GM13976 (cell line): Measurements from ENCODE around the gene ROR2.

ENCODE experiments used
- DNase-seq: peaks from one replicate; pipeline ENCODE4 v3.0.0; 2012; ENCODE audit warnings: low spot score
- in situ Hi-C: fragments of 300-500 bp; cut with MboI; formaldehyde crosslinking; loops from one replicate; pipeline ENCODE4 v1.12.0; 2022; ENCODE audit warnings: low sequenced_read_pairs, mixed read lengths, inconsistent platforms; ENCODE audit not compliant: unreplicated experiment
- TF ChIP-seq, protein P1 (sequence below): IDR thresholded peaks from 2 replicates; pipeline ENCODE4 v1.5.1; 2012; ENCODE audit warnings: borderline replicate concordance, mild to moderate bottlenecking; ENCODE audit not compliant: insufficient read depth; ENCODE audit errors: extremely low read depth, missing control alignments, control extremely low read depth

The ROR2 gene

DNA sequence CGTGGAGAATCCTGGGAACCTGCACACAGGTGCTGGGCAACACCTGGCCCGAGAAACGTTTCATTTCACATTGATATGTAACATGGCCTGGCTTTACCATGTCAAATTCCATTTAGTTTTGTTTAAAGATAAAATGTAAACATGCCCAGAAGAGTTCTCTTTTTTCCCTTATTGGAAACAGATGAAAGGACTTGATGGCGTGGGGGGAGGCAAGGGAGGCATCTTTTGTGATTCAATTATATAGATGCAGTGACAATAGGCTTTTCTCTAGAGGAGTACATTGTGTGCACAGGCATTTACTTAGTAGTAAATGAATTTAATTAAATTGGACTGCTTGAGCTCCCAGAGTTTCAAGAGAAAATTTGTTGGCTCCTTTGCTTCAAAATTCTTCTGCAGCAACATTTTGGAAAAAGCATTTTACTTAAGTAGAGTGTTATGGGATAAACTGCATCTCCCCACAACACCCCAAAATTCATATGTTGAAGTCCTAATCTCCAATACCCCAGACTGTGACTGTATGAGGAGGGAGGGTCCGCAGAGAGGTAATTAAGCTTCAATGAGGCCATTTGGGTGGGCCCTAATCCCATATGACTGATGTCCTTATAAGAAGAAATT, 272.1 kb downstream of the ROR2 start:
- TF ChIP-seq, protein P1, sequence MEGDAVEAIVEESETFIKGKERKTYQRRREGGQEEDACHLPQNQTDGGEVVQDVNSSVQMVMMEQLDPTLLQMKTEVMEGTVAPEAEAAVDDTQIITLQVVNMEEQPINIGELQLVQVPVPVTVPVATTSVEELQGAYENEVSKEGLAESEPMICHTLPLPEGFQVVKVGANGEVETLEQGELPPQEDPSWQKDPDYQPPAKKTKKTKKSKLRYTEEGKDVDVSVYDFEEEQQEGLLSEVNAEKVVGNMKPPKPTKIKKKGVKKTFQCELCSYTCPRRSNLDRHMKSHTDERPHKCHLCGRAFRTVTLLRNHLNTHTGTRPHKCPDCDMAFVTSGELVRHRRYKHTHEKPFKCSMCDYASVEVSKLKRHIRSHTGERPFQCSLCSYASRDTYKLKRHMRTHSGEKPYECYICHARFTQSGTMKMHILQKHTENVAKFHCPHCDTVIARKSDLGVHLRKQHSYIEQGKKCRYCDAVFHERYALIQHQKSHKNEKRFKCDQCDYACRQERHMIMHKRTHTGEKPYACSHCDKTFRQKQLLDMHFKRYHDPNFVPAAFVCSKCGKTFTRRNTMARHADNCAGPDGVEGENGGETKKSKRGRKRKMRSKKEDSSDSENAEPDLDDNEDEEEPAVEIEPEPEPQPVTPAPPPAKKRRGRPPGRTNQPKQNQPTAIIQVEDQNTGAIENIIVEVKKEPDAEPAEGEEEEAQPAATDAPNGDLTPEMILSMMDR: no peak
- DNase-seq: no peak
- in situ Hi-C loops: loop anchor here (10.0 to 25.0 kb wide), 2 partner anchors 243 to 766 kb away; no protein-coding TSS in a partner anchor

DNA sequence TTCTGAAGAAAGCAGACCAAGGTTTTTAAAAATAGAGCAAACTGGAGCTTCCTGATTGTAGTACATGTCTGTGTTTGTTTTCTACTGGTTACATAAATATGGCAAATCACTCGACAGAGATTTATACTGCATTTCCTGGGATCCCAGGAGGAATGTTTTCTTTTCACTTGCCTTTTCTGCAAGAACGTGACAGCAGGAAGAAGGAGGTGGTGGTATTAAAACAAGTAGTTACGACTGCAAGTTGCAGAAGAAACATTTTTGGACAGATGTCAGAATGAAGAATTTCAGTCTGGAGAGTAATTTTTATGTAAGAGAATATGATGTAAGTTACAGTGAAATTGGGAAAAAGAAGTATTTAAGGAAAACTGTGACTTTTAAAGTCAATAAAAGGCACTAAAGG, 272.7 kb downstream of the ROR2 start:
- in situ Hi-C loops: loop anchor here (10.0 to 25.0 kb wide), 2 partner anchors 243 to 765 kb away; no protein-coding TSS in a partner anchor
- TF ChIP-seq, protein P1: no peak
- DNase-seq: no peak

DNA sequence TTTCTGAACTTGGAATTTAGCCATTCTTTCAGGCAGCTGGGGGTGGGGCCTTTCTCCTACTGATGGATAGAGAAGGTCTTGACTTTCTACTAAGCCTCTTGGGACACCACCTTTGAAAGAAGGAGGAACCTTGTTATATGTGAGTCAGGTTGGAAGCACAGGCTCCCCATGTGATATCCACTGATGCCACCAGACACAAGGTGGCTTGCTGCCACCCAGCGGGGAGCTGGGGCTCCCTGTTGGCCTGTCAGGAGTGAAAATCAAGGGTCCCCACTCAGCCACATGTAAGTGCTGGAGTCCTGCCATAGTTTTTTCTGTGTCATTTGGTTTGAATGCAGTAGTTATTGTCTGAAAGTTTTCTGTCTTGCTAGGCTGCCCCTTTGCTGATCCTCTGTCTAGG, 274.0 kb downstream of the ROR2 start:
- TF ChIP-seq, protein P1: peak; percentile 52
- in situ Hi-C loops: loop anchor here (10.0 to 25.0 kb wide), 2 partner anchors 241 to 764 kb away; no protein-coding TSS in a partner anchor

GRCh38 chr9:91664663-91665062, 285.4 kb downstream of the ROR2 start:
- in situ Hi-C loops: no loop called here
- TF ChIP-seq, protein P1: no peak
- DNase-seq: no peak

More for the DNA sequence above, 274.0 kb downstream of the ROR2 start:
- no peak for DNase-seq

DNA sequence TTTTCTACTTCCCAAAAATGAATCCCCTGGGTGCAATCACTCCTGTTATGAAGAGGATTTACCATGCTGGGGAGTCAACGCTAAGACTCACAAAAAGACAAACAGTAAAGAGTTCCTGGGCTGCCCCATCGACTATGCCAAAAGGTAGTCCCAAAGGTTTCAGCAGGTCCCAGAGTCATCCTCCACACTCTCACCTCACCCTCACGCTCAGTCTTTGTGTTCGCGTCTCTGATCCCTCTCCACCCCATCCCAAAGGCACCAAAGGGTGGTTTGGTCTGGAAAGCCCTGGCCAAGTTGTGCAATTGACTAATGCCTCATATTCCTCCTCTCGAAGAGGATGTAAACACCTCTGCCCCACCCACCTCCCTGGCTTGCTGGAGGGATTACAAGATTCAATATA, 286.2 kb downstream of the ROR2 start:
- in situ Hi-C loops: no loop called here
- TF ChIP-seq, protein P1: no peak

GRCh38 chr9:91661451-91661850, 288.6 kb downstream of the ROR2 start:
- in situ Hi-C loops: no loop called here
- no peak for DNase-seq
- TF ChIP-seq, protein P1: no peak

More for the DNA sequence above, 286.2 kb downstream of the ROR2 start:
- no peak for DNase-seq

DNA sequence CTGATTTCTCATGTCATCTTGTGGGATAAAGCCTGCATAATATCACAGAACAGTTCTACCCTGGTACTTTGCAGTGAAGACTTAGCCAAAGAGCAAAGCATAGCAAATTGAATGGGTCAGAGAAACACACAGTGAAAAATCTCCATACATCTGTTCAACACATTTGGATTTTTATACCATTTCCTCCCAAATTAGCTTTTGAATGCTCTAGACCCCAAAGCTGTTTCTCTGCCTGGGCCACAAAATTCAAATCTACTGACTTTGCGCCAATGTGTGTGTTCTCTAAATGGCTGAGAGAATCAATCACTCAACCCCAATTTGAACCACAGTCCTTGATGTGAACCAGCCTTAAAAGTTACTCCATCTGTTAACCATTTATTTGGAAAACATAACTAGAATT, 289.5 kb downstream of the ROR2 start:
- TF ChIP-seq, protein P1: no peak
- in situ Hi-C loops: no loop called here

More for the DNA sequence above, 289.5 kb downstream of the ROR2 start:
- DNase-seq: no peak
